GM12874 (cell line): Measurements from ENCODE around the gene EPHB3.

Experiments
- TF ChIP-seq, protein P1 (sequence below): IDR thresholded peaks from 2 replicates; pipeline ENCODE4 v1.5.1; 2011; ENCODE audit warnings: low read depth, mild to moderate bottlenecking, control low read depth, low read length, moderate library complexity; ENCODE audit not compliant: insufficient read depth

EPHB3 gene

DNA sequence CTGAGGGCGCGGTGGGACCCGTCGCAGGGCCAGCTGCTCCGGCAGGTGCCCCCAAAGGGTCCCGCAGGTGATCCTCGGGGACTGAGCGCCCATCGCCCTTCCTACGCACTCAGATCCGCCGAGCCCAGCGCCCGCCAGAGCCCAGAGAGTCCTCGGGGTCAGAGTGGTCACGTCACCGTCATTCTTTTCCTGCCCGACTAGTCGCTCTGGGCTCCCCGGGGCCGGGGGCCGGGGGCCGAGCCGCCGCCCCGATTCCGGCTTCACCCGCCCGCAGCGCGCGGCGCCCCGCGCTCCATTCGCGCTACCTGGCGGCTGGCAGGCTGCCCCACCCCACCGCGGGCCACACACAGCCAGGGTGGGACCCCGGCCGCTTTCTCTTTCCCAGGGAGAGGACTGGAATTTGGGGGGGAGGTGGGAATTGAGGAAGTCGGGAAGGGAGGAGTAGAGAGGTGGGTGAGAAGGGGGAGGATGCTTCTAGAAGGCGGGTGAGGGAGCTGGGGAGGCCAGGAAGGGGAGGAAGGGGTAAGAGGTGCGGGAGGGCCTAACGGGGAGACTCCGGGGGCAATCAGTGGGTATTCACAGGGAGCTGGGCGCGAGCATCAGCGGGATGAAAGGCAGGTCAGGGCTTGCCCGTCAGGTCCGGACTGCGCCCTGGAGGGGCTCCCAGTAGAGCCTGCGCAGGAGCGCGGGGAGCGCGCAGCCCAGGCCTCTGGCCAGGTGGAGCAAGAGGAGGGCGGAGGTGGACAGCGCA lies 36.1 kb upstream of the EPHB3 start:
- TF ChIP-seq, protein P1, sequence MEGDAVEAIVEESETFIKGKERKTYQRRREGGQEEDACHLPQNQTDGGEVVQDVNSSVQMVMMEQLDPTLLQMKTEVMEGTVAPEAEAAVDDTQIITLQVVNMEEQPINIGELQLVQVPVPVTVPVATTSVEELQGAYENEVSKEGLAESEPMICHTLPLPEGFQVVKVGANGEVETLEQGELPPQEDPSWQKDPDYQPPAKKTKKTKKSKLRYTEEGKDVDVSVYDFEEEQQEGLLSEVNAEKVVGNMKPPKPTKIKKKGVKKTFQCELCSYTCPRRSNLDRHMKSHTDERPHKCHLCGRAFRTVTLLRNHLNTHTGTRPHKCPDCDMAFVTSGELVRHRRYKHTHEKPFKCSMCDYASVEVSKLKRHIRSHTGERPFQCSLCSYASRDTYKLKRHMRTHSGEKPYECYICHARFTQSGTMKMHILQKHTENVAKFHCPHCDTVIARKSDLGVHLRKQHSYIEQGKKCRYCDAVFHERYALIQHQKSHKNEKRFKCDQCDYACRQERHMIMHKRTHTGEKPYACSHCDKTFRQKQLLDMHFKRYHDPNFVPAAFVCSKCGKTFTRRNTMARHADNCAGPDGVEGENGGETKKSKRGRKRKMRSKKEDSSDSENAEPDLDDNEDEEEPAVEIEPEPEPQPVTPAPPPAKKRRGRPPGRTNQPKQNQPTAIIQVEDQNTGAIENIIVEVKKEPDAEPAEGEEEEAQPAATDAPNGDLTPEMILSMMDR = no peak

DNA sequence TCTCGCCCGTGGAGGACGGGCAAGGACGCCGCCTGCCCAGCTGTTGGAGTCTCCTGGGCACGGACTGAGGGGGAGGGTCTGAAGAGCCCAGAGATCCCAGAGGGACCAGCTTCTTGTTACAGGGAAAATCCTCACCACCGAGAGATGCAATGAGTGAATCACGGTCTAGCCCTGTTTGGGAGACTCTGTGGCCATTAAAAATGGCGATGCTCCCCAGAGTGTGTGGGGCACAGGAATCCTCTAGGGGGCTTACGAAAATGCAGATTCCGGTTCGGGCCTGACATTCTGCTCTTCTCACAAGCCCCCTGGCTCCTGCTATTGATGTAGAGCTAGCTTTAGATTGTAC lies 35.5 kb upstream of the EPHB3 start:
- TF ChIP-seq, protein P1 = no peak

DNA sequence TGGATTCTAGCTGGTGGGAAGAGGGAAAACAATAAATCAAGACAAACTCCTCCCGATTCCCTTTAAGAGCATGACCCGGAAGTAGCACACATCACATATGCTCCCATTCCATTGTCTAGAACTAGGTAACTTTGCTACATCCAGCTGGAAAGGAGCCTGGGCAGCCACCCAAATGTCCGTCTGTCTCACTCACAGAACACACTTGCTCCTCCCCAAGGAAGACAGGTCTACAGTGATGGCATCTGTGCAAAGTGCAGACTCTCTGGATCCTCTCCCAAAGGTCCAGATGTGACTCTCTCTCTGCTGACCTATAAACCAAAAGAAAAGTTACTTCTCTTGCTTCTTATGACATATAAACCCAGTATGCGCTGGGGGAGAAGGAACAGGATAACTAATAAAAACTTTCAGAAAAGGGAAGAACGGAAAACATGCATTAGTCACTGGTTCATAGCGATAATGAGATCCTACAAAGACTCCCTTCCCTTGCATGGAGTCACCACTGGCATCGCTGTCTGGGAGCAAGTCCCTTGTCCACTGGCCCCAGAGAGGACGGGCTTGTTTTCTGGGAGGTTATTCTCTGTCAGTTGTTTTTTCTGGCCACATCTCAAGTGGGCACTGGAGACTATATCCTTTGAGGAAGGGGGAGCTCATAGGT lies 29.8 kb upstream of the EPHB3 start:
- TF ChIP-seq, protein P1 = no peak

DNA sequence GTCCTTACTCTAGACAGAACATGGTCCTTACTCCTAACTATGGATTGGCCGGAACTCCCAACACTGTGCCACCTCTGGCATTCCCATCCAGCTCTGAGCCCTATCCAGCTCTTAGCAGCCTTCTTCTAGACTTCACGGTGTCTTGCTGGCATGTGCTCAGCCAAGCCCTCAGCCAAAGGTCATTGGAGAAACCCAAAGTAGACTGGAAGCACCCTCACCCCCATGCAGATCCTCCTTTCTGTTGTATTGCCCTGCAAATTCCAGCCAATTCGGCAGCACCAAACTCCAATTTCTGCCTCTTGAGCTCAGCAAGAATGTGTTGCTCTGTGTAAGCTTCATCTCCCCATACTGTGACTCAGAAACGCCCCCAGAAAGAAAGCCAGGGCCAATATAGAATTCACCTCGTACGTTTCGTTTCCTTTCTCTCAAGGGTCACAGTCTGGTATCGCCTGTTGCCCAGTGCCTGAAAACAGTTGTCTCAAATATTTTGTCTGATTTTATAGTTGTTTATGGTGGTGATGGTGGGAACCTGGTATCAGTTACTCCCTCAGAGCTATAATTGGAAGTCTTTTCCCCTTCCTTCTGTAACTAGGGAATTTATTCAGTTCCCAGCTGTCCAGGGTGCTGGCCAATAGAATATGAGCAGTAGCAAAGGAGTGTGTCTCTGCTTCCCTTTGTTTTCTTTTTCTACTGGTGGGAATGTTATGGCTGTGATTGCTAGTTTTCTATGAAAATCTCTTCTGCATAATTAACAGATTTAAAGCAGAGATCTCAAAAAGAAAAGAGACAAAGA lies 28.4 kb upstream of the EPHB3 start:
- TF ChIP-seq, protein P1 = no peak

DNA sequence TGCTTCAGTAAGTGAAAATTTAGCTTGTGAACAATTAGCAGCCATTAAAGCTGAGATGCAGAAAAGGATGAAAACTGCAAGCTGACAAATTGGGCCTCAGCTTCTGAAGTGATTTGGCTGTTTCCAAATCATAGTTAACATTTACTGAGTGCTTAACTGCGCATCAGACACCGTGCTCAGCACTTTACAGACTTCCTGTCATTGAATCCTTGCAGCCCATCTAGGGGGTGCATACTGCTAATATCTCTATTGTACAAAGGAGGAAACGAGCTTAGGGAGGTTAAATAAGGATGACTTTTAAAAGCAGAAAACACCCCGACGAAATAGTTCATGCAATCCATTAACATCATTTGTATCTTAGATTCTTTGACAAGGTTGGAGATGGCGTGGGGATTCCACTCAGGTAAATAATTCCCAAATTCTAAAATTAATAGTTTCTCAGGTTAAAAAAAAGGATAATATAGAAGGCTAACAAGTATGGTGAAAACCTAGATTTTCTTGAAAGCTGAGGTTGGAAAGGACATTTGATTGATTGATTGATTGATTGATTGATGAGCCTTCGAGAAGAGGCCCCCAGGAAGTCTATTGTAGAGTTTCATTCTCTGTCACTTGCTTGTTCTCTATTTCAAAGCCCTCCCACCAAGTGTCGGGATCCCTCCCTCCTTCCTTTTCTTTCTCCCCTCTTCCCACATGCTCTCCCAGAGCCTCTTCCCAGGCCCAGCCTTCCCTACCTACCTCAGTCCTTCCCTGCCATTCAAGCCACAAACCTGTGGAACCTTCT lies 23.5 kb upstream of the EPHB3 start:
- TF ChIP-seq, protein P1 = no peak

DNA sequence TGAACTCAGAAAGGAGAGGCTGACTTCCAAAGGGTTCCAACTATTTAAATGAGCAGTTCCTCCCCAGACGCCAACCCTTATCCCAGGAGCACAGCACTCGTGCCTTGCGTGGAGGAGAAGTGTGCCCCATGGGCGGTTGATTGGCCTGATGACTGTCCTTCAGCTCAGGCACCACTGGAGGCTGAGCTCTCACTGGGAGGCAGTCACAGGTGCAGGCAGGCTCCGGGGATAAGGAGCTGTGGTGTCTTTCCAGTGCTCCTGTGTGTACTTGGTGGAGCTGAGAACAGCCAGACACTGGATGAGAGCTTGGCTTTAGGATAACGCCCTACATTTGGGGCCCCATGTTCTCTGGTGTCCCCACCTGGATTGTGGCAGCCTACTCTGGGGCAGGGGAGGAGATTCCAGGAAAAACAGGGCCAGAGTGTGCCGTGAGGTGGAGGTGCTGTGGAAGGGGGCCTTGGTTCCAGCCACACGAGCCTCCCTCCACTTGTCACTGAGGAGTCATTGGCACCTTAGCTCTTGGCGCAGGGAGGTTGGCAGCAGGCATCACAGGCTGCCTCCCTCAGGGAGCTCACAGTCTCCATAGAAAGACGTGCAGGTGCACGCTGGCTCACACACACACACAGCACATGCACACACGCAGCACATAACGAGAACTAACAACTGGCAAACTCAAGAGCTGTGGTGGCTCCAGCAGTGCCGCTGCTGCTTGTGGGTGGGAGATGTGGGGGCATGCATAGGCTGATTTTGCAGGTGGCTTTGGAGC lies 22.7 kb upstream of the EPHB3 start:
- TF ChIP-seq, protein P1 = no peak
